ENCODE results near the gene TRAF1. TPM values are rescaled to one million over a fixed set of nuclear protein-coding genes. Genes with fewer than 3 reads are reported as not detected.
A peak's percentile ranks its signal among the peaks of the same experiment; 100 is the strongest.

Gene TRAF1
- total RNA-seq, 4 donors from 2014 or later, result 3.0 to 9.0 (median 6.1) TPM

DNA sequence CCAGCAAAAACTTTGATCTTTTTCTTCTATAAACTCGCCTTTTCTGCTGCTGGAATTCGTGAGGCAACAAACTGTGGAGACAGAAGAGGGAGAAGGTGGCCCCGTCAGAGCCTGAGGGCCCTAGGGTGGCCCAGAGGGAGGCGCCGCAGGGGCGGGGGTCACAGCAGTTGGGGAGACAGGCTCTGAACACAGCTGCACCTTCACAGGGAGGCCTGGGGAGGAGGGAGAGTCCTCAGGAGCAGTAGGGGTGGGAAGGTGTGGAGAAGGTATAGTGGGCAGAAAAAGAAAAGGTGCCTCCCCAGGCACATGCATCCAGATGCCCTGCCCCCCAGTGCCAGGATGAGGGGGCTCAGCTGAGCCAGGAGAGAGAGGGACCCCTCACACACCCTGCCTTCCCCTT lies 64.7 kb downstream of the TRAF1 start:
- DNase-seq (ENCODE audit: low spot score), result no peak
- TF ChIP-seq, protein P1, sequence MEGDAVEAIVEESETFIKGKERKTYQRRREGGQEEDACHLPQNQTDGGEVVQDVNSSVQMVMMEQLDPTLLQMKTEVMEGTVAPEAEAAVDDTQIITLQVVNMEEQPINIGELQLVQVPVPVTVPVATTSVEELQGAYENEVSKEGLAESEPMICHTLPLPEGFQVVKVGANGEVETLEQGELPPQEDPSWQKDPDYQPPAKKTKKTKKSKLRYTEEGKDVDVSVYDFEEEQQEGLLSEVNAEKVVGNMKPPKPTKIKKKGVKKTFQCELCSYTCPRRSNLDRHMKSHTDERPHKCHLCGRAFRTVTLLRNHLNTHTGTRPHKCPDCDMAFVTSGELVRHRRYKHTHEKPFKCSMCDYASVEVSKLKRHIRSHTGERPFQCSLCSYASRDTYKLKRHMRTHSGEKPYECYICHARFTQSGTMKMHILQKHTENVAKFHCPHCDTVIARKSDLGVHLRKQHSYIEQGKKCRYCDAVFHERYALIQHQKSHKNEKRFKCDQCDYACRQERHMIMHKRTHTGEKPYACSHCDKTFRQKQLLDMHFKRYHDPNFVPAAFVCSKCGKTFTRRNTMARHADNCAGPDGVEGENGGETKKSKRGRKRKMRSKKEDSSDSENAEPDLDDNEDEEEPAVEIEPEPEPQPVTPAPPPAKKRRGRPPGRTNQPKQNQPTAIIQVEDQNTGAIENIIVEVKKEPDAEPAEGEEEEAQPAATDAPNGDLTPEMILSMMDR (IDR thresholded peaks at IDR 0.05), result no peak
- no peak for ATAC-seq (ENCODE audit: low FRiP score)

- ATAC-seq (ENCODE audit: low FRiP score) (no peak), DNase-seq (ENCODE audit: low spot score) (no peak)
- TF ChIP-seq, protein P1 (IDR thresholded peaks at IDR 0.05), result no peak
These were observed 66.5 kb downstream of the TRAF1 start for GRCh38 chr9:120860083-120860482.

DNA sequence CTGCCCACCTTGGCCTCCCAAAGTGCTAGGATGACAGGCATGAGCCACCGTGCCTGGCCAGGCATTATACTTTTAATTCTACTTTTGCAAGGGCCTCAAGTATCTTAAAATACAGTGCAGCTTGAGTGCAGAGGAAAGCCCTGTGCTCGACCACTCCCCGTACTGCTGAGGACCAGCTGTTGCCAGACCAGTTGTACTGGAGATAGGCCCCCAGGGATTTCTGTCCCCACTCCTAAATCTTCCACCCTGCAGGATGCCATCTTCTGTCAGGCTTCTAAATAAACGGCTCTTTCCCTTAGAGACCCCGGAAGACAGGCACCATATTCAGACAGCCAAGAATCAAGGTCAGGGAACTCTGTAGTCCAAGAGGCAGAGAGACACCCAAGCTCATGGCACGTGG lies 67.2 kb downstream of the TRAF1 start:
- DNase-seq (ENCODE audit: low spot score) (no peak), ATAC-seq (ENCODE audit: low FRiP score) (no peak)
- TF ChIP-seq, protein P1 (IDR thresholded peaks at IDR 0.05), result no peak

- no peak for ATAC-seq (ENCODE audit: low FRiP score)
- TF ChIP-seq, protein P1 (IDR thresholded peaks at IDR 0.05), result no peak
- no peak for DNase-seq (ENCODE audit: low spot score)
These were observed 68.7 kb downstream of the TRAF1 start for GRCh38 chr9:120857902-120858301.

GRCh38 chr9:120857481-120857880 lies 69.1 kb downstream of the TRAF1 start:
- DNase-seq (ENCODE audit: low spot score), result no peak
- TF ChIP-seq, protein P1 (IDR thresholded peaks at IDR 0.05), result no peak
- ATAC-seq (ENCODE audit: low FRiP score), result no peak

DNA sequence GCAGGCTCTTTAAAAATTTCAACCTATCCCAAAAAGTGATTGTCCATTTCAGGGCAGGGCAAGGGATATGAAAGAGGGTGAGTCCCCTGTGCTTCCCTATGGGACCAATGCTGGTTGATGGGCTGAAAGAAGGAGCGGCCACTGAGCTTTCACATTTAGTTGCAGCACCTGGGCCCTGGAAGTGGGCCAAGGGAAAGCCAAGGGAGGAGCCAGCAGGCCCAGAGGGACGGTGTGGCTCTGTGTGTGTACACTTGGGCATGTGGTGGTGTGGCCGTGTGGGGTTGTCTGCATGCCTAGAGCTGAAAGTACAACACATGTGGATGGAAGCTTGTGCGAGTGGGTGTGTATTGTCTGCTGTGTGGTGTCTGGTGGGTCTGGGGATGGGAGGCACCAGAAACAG lies 69.9 kb downstream of the TRAF1 start:
- DNase-seq (ENCODE audit: low spot score) (no peak), ATAC-seq (ENCODE audit: low FRiP score) (no peak)
- TF ChIP-seq, protein P1 (IDR thresholded peaks at IDR 0.05), result no peak

DNA sequence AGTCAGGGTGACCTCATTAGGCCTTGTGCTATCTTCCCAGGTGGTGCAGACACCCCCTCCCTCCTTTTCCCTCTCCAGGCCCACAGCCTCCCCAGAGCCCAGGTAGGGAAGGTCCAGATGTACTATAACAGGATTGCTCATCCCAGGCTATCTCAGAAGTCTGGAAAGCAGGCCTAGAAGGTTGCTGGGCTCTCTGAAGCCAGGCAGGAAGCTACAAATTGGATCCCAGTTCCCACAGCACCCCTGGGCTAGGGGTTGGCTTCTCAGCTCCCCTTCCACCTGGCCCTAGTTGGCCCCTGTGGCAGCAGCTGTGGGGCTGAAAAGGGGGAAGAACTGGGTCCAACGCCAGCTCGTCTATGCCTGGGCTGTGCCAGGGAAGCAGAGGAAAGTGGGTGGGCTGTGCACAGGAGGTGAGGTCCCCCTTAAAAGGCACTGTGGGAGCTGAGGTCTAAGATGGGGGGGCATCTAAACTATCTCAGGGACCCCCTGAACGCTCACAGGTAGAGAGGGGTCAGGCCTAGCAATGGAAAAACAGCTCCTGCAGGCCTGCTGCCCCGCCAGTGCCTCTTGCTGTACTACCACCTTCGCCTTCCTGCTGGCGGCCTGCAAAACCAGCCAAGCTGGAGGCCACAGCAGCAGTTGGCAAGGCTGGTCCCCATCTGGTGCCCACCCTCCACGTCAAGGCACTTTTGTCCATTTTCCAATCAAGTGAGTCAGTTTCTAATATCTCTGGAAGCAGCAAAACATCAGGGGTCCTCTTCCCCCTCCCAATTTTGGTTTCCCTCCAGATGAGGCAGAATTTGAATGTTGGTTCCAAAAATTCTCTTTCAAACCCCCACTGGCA lies 70.5 kb downstream of the TRAF1 start:
- TF ChIP-seq, protein P1 (IDR thresholded peaks at IDR 0.05), result no peak
- DNase-seq (ENCODE audit: low spot score) (no peak), ATAC-seq (ENCODE audit: low FRiP score) (peak; percentile 22)
